NCI-H2107 treated with DMSO at 0.1 percent for 48 hours (cell line): ENCODE measurements around the gene HSD17B14.

Experiments used
- DNase-seq: peaks from one replicate; lab custom pipeline; 2025; ENCODE audit not compliant: unreplicated experiment; lab: John Stamatoyannopoulos, UW

The HSD17B14 gene

GRCh38 chr19:48830965-48831364 lies 5.3 kb downstream of the HSD17B14 start:
- no peak for DNase-seq

- no peak for DNase-seq
Observed at GRCh38 chr19:48830088-48830487, 6.2 kb downstream of the HSD17B14 start.

DNA sequence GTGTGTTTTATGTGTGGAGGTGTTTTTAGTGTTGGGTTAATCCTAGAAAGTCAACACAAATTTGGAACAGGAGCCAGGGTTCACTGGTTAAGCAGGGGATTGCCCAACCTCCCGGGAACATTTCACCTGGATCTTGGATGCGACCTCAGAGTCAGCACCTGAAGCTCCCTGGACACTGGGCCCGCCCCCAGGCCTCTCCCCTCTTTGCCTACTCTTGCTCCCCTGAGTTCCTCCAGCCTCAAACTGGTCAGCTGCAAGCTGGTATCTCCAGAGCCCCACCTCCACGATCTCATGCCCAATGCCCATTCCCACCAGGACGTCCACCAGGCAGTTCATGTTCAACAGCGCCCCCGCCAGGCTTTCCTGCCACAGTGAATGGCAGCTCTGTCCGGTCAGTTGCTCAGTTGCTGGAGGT lies 9.7 kb downstream of the HSD17B14 start:
- DNase-seq: no peak

GRCh38 chr19:48822514-48822913 lies 13.8 kb downstream of the HSD17B14 start:
- DNase-seq: no peak

DNA sequence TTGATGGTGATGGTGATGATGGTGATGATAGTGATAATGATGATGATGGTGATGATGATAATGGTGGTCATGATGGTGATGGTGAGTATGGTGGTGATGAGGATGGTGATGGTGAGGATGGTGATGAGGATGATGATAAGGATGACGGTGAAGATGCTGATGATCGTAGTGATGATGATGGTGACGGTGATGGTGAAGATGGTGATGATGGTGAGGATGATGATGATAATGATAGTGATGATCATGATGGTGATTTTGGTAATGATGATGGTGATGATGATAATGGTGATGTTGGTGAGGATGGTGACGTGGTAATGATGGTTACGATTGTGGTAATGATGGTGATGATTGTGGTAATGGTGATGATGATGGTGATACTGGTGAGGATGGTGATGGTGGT lies 14.7 kb downstream of the HSD17B14 start:
- DNase-seq: no peak

DNA sequence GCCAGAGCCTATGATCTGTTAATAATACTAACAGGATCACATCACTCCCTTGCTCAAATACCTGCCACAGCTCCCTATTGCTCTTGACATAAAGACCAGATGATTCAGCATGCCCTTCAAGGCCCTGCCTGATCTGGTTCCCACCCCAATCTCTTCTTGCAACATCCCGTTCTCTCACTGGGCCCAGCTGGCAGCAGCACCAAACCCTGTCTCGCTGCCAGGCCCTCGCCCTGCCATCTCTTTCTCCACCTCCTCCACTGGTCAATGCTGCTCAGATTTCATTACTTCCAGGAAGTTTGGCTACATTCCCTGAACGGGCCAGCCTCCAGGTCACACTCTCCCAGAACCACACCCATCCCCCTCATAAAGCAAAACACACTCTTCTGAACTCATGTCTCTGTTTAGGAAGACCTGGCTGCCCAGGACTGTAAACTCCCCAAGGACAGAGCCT lies 16.9 kb downstream of the HSD17B14 start:
- peak; percentile 17 for DNase-seq

GRCh38 chr19:48818234-48818820 lies 18.0 kb downstream of the HSD17B14 start:
- peak; percentile 97 for DNase-seq

- DNase-seq: no peak
Observed at GRCh38 chr19:48817585-48818124, 18.6 kb downstream of the HSD17B14 start.

- DNase-seq: peak; percentile 27
Observed at GRCh38 chr19:48815870-48816501, 20.3 kb downstream of the HSD17B14 start.

- no peak for DNase-seq
Observed at GRCh38 chr19:48814895-48815294, 21.4 kb downstream of the HSD17B14 start.

- DNase-seq: no peak
Observed at GRCh38 chr19:48813123-48813913, 23.0 kb downstream of the HSD17B14 start.

- peak; percentile 79 for DNase-seq
Observed at GRCh38 chr19:48812094-48812929, 24.0 kb downstream of the HSD17B14 start.

DNA sequence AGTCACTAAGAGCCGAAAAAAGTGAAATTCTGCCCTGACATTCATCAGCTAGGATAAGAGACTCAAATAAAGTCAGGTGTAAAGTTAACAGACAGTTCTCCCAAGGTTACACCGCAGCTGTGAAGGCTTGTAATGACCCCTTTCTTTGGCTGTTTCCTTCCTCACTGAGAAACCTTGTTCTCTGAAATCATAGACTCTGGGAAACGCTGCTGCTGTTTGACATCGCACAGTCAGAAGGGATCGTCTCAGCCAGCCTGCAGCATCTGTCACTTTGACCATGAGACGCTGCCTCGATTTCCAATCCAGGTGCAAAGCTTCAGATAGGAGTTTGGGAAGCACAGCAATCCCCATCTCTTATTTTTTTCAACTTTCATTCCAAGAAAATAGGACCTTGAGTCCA lies 26.1 kb downstream of the HSD17B14 start:
- DNase-seq: no peak

GRCh38 chr19:48807590-48808308 lies 28.5 kb downstream of the HSD17B14 start:
- no peak for DNase-seq

DNA sequence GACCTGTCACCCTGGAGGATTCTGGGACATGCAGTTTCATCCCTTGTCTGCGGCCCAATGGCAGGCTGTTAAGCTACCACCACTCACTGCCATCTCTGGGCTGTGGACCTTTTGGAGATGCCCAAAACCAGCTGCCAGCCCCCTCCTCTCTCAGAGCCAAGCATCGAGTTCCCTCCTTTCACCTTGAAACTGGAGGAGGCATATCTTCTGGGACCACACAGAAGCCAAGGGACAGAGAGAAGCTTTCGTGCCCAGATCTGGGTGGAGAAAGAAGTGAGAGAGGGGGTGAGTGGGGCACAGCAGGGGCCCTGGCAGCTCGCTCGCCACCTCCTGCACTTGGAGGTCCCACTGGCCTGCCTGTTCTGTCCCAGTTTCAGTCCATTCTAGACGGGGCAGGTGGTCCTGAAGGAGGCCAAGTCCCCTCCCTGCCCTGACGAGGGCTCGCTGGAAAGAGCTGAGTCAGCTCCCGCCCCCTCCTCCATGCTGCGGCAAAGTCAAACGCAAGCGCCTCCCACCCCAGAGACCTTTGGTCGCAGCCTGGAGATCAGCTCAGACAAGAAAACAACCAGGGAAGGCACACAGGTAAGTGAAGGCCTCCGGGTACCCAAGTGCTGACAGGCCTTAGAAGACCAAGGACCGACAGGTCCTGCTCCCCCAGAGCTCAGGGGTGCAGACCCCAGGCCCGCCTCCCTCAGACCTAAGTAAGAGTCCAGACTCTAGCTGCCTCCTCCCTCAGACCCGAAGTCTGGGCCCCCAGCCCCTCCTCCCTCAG lies 29.3 kb downstream of the HSD17B14 start:
- DNase-seq: no peak

DNA sequence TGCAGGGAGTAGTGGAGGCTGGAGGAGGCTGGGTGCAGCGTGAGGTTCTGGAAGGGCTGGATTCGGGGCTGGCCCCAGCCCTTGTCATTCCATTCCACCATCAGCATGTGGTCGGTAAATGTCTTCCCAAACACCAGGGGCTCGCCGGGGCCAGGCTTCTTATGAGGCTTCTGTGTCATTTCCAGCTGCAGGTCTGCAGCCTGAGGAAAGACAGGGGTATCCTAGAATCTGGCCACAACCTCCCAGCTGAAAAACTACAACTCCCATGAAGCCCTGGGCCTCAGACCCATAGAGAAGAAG lies 29.8 kb downstream of the HSD17B14 start:
- DNase-seq: no peak

- no peak for DNase-seq
Observed at GRCh38 chr19:48805452-48805851, 30.8 kb downstream of the HSD17B14 start.

DNA sequence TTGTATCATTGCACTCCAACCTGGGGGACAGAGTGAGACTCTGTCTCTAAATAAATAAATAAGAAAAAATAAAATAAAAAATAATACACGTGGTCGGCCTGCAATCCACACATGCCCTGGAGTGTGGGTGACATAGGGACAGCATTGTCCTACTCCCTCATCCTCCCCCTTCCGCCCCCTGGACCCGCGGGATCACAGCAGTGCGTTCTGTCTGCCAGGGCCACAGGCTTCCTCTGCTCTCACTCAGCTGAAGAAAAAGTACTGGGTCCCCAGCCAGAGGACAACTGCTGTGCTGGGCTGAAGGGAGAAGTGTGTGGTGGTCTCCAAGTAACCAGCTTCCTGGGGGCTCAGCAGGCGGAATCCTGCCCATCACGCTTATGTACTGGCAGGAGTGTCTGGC lies 31.8 kb downstream of the HSD17B14 start:
- no peak for DNase-seq

DNA sequence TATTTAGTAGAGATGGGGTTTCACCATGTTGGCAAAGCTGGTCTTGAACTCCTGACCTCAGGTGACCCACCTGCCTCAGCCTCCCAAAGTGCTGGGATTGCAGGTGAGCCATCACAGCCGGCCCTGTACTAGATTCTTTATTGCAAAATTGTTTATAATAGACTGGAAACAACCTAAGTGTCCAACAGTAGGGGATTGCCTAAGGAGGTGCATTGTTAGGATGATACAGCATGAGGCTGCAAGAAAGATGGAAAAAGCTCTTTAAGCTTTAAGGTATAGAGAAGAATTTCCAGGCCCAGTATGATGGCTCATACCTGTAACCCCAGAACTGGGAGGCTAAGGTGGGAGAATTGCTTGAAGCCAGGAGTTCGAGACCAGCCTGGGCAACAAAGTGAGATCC lies 33.7 kb downstream of the HSD17B14 start:
- no peak for DNase-seq
